Choroid plexus epithelial cell (primary cell): ENCODE results near the gene SFRP4.
A peak's percentile ranks its signal among the peaks of the same experiment; 100 is the strongest.

Experiments used
- DNase-seq: peaks from one replicate; pipeline ENCODE4 v3.0.0-alpha.2; 2010; ENCODE audit warnings: low read depth
- H3K4me3 ChIP-seq: 2 replicates; pipeline ENCODE4 v1.5.1; 2011; ENCODE audit warnings: low read depth, mild to moderate bottlenecking, control low read depth, low read length, moderate library complexity
- TF ChIP-seq, protein P1 (sequence below): conservative IDR thresholded peaks from 2 replicates; pipeline ENCODE4 v1.5.1; 2011; ENCODE audit warnings: low read depth, mild to moderate bottlenecking, control low read depth, inconsistent platforms, low read length, moderate library complexity

The SFRP4 gene

DNA sequence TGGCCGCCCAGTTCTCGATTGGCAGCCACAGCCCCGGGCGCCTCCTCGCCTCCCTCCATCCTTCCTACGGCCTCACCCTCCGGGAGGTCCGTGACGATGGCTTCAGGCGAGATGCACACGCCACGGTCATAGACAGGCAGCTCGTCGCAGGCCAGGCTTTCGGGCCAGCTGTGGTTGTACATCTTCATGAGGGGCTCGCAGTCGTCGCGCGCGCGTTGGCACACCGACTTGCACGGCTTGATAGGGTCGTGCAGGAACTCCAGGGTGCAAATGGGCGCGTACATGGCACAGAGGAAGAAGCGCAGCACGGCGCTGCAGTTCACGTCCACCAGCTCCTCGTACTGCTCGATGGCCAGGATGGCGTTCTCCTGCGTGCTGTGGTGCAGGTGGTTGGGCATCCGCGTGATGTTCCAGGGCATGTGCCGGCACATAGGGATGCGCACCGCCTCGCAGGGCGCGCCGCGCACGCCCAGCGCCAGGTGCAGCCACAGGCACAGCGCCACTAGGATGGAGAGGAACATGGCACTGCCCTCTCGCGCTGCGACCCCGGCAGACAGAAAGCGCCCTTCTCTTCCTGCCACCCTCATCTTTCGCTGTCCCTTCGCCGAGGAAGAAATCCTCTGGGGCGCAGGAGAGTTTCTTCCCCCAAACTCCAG, 472 bp downstream of the SFRP4 start:
- DNase-seq = no peak
- peak overlapping the region; percentile 52 for H3K4me3 ChIP-seq
- TF ChIP-seq, protein P1, sequence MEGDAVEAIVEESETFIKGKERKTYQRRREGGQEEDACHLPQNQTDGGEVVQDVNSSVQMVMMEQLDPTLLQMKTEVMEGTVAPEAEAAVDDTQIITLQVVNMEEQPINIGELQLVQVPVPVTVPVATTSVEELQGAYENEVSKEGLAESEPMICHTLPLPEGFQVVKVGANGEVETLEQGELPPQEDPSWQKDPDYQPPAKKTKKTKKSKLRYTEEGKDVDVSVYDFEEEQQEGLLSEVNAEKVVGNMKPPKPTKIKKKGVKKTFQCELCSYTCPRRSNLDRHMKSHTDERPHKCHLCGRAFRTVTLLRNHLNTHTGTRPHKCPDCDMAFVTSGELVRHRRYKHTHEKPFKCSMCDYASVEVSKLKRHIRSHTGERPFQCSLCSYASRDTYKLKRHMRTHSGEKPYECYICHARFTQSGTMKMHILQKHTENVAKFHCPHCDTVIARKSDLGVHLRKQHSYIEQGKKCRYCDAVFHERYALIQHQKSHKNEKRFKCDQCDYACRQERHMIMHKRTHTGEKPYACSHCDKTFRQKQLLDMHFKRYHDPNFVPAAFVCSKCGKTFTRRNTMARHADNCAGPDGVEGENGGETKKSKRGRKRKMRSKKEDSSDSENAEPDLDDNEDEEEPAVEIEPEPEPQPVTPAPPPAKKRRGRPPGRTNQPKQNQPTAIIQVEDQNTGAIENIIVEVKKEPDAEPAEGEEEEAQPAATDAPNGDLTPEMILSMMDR = no peak

DNA sequence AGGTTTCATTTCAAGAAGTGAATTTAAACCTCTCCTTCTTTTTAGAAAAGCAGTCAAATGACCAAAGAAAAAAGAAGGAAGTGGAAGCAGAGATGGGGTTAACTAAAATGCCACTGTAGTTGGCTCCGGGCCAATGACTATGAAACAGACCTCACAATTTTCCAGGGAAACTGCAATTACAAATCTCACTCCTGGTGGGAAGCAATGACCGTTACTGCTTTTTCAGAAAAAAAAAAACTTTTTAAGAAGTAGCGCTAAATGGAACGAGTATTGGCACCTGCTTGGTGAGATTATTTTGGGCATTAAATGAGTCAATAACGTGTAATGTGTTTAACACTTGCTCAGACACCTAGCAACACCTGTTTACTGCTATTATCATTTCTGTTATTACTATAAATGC, 1.2 kb downstream of the SFRP4 start:
- no peak overlapping the region for H3K4me3 ChIP-seq
- no peak for DNase-seq
- TF ChIP-seq, protein P1 = no peak

DNA sequence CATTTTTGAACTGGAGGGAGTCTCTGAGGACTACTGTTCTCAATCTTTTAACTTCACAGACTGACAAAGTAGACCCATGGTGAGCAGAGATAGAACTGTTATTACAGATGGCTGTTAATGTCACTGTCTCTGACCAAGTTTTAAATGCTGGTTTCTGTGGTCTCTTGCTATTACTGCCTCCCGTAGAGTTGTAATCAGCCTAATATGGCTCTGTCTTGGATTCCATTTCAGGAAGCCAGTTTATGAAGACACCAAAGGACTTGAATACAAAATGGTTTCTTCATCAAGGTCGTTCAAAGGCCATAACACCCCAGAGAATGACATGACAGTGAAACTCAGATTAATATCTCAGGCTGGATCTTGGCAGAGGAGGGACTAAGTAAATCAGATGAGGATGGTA, 3.9 kb downstream of the SFRP4 start:
- TF ChIP-seq, protein P1 = no peak
- no peak overlapping the region for H3K4me3 ChIP-seq
- peak; percentile 56 for DNase-seq

DNA sequence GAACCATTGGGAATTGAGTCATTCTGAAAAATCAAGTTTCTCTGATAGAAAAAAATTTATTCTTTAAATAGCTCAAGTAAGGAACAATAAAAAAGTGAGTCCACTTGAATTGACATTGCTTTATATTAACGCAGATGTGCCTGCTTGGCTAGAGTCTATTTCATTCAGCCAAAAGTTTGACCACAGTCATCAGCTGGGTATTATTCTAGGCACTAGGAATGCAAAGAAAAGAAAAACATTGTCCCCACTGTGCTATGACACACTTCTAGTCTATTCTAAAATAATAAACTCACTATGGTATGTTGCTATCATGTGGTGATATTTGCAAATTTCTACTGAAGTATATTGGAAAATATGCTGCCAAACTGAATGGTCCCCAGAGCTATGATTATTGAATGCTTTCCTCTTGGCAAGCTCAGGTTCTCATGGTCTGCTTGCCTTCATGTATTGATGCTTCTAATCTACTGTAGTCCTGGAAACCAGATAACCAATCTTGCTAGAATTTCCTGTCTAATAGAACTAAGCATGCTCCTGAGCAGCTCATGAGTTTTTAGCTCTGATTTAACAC, 8.3 kb downstream of the SFRP4 start:
- DNase-seq = peak; percentile 77
- TF ChIP-seq, protein P1 = no peak
- no peak overlapping the region for H3K4me3 ChIP-seq

DNA sequence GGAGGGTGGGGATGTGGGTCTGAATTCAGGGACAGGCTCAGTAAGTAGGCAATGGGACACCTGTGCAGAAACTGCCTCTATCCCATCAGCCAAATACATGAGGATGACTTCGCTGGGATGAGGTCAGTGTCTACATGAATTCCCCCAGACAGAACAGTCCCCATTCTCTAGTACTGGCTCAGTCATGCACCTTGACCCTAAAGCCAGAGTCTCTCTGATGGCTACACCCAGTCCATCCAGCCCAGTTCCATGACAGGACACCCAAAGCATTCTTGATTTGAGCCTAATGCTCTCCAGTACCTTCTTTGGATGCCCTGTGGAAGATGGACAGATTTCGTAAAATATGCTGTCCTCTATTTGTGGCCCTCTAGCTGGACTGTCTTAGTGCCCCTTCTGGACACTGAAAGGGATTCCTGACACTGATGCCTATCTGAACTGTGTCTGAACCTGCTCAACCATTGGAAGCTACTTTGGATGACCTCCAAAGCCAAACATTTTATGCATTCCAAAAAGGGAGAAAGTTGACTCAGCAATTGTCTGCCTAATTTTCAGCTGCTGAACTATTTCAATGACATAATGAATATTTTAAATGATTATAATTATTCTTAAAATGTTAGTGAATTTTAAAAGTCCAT, 14.6 kb downstream of the SFRP4 start:
- DNase-seq = peak; percentile 74
- TF ChIP-seq, protein P1 = no peak
- no peak overlapping the region for H3K4me3 ChIP-seq

DNA sequence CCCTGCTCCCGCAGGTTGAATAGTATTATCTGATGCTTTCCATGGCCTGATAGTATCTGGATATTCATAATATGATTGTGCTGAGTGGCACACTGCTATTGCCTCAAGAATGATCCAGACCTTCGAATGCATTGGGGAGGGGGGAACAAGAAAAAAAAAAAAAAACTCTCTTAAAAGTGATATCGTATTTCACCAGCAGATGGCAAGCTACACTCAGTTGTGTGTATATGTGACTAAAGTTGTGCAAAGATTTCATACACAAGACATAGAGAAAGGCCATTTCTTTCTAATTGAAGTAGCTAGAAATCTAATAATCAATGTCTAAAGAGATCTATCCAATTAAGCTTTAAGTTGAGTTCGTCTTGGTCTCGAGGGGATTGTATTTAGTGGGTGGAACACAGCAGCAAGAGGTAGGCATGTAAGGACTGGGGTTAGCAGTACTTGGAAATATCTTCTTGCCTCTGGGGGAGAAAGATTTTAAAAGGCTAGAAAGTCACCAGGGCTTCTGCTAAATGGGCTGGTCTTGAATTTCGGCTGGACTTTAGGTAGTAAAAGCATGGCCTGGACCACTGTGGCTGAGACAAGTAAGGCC, 15.3 kb downstream of the SFRP4 start:
- H3K4me3 ChIP-seq = no peak overlapping the region
- TF ChIP-seq, protein P1 = peak; percentile 58
- peak; percentile 75 for DNase-seq
